ENCODE data around the gene SCN1A.

GRCh38 chr2:166074011-166074410, 53.8 kb downstream of the SCN1A start:
- no peak for TF ChIP-seq POLR2A (IDR thresholded peaks at IDR 0.05)
- TF ChIP-seq CTCF (IDR thresholded peaks at IDR 0.05) = no peak

Measured in tibial nerve (tissue), 3 donors.